GM21390 (cell line): ENCODE results near the gene MT2A.
"Not testable (repeated sequence)": the region's sequence is repeated elsewhere in the genome, so short reads cannot be mapped to it uniquely, and the experiment has no call there.

Experiments used
- ATAC-seq: cut with Tn5 transposase; IDR thresholded peaks from one replicate; pipeline ENCODE4 v1.9.1; 2021; ENCODE audit not compliant: unreplicated experiment

The MT2A gene

GRCh38 chr16:56618138-56618537, 9.8 kb downstream of the MT2A start:
- ATAC-seq = no peak

GRCh38 chr16:56620339-56620897, 12.0 kb downstream of the MT2A start:
- ATAC-seq = no peak

- not testable (repeated sequence) for ATAC-seq
Observed at GRCh38 chr16:56621665-56622445, 13.5 kb downstream of the MT2A start.

- ATAC-seq = not testable (repeated sequence)
Observed at GRCh38 chr16:56623184-56623583, 14.8 kb downstream of the MT2A start.

GRCh38 chr16:56623637-56624036, 15.3 kb downstream of the MT2A start:
- no peak for ATAC-seq

GRCh38 chr16:56625140-56625942, 17.0 kb downstream of the MT2A start, which contains the start of gene MT1E:
TSS of gene MT1E (plus strand) at chr16:56625781. CDS start at chr16:56625852, 71 bp downstream.
- peak; percentile 52 for ATAC-seq

GRCh38 chr16:56625943-56626654, 17.7 kb downstream of the MT2A start:
- no peak for ATAC-seq

GRCh38 chr16:56626685-56627084, 18.3 kb downstream of the MT2A start:
- ATAC-seq = no peak

GRCh38 chr16:56628486-56629350, 20.3 kb downstream of the MT2A start:
- ATAC-seq = no peak

- no peak for ATAC-seq
Observed at GRCh38 chr16:56629531-56629930, 21.1 kb downstream of the MT2A start.

- peak; percentile 78 for ATAC-seq
Observed at GRCh38 chr16:56630134-56630533, 21.8 kb downstream of the MT2A start.

- ATAC-seq = no peak
Observed at GRCh38 chr16:56631197-56631596, 22.8 kb downstream of the MT2A start.

- ATAC-seq = no peak
Observed at GRCh38 chr16:56631832-56632155, 23.4 kb downstream of the MT2A start.

- no peak for ATAC-seq
Observed at GRCh38 chr16:56632156-56632847, 23.9 kb downstream of the MT2A start, which contains the start of gene MT1M. TSS of gene MT1M (plus strand) at chr16:56632659. CDS start at chr16:56632732, 73 bp downstream.

- no peak for ATAC-seq
Observed at GRCh38 chr16:56632848-56633365, 24.5 kb downstream of the MT2A start.

- ATAC-seq = no peak
Observed at GRCh38 chr16:56633535-56633934, 25.2 kb downstream of the MT2A start.

- no peak for ATAC-seq
Observed at GRCh38 chr16:56634715-56635440, 26.5 kb downstream of the MT2A start.

GRCh38 chr16:56635441-56635967, 27.1 kb downstream of the MT2A start:
- ATAC-seq = no peak
